ENCODE measurements around the gene TLX3.

- TF ChIP-seq POLR2A (IDR thresholded peaks at IDR 0.05; ENCODE audit: extremely low read depth, insufficient read length) (no peak), CTCF (IDR thresholded peaks at IDR 0.05; ENCODE audit: low read depth, low read length) (no peak)
Observed at GRCh38 chr5:171270136-171270535, 38.9 kb upstream of the TLX3 start.
